HG03520 (cell line): Measurements from ENCODE around the gene KBTBD7.

Experiments
- ATAC-seq: cut with Tn5 transposase; IDR thresholded peaks from one replicate; pipeline ENCODE4 v1.9.1; 2021; ENCODE audit warnings: mild to moderate bottlenecking, moderate library complexity; ENCODE audit not compliant: unreplicated experiment

KBTBD7 gene

DNA sequence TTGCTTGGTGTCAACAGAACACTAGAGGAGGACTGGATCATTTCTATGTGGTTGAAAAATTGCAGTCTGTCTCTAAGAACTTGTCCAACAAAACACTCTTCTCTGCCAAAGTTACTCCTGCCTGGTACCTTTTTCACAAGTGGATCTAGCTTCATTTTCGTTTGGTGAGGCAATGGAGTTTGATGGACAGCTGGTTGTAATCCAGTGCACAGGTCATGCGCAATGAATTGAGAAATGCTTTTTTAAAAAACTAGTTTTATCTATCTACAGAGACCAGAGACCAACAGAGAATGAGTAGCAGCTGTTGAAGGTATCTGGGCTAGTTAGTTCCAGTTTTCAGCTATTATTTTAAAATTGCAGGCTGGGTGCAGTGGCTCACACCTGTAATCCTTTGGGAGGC, 49.8 kb downstream of the KBTBD7 start:
- no peak for ATAC-seq
